Measurements from ENCODE around the gene CYP2W1. TPM values are rescaled to one million over a fixed set of nuclear protein-coding genes. Genes with fewer than 3 reads are reported as not detected.

CYP2W1 gene
- total RNA-seq, 3 donors from 2014 or later: 0.47 to 2.3 (median 2.1) TPM

DNA sequence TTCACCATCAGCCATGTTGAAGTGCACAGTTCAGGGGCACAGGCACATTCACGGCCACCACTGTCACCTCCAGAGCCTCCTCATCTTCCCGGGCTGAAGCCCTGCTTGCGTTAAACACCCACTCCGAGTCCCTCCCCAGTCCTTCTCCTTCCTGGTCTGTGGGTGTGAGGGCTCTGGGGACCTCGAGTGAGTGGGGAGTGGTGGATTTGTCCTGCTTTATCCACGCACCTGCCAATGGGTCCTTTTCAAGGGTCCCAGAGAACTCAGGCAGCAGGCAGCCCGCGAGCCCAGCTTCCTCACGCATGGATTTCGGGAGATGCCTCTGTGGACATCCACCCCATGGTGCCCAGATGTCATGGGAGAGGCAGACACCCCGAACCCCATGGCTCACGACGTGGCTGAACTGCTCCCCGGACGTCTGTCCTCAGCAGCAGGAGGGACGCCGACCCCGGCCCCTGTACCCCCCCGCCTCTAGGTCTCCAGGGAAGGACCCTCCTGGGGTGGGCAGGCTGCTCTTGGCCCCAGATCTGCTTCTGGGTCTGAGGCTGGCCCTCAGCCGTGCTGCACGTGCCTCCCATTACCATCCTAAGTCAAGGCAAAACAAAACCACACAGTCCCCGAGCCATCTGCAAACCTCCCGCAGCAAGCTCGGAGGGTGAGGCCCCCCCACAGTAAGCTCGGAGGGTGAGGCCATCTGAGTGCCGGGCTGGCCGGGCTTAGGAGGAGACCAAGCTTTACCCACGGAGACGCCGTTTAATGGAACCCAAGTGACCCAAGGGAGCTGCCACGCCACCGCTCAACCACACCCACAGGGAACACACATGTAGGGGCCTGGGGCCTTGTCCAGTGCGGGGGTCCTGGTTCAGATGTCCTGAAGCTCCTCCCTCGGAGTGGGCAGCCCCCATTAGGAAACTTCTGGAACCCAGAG lies 9.0 kb downstream of the CYP2W1 start:
- Histone ChIP-seq H3K36me3 (ENCODE audit: low read depth) (no peaks in the 10 kb centered on the region), H3K9me3 (no peaks in the 10 kb centered on the region), H3K4me3 (no peak overlapping the region), H3K4me1 (ENCODE audit: low read depth) (peaks cover 9% of the 10 kb centered on the region)
- no peak for ATAC-seq
- intact Hi-C loops (cut with DNase I, micrococcal nuclease): loop anchor here (5.0 to 10.0 kb wide), 2 partner anchors 75 to 183 kb away; no protein-coding TSS in a partner anchor
- TF ChIP-seq CTCF (IDR thresholded peaks at IDR 0.05): no peak
- no peak for DNase-seq

- H3K4me1 ChIP-seq (ENCODE audit: low read depth): peaks cover 9% of the 10 kb centered on the region
- ATAC-seq (peak; percentile 95), DNase-seq (peak; percentile 95 to 98 (median 97))
- TF ChIP-seq CTCF (IDR thresholded peaks at IDR 0.05): peak; percentile 99
- no peak overlapping the region for H3K4me3 ChIP-seq
- no peaks in the 10 kb centered on the region for H3K36me3 ChIP-seq (ENCODE audit: low read depth)
- H3K9me3 ChIP-seq: no peaks in the 10 kb centered on the region
- intact Hi-C loops (cut with DNase I, micrococcal nuclease): loop anchor here (5.0 to 10.0 kb wide), 2 partner anchors 74 to 182 kb away; no protein-coding TSS in a partner anchor
Measured at GRCh38 chr7:992709-993607, 10.0 kb downstream of the CYP2W1 start.

GRCh38 chr7:994592-995308 lies 11.8 kb downstream of the CYP2W1 start:
- no peak for ATAC-seq
- TF ChIP-seq CTCF (IDR thresholded peaks at IDR 0.05): no peak
- intact Hi-C loops (cut with DNase I, micrococcal nuclease): loop anchor here (2.0 to 10.0 kb wide), 3 partner anchors 72 to 180 kb away; no protein-coding TSS in a partner anchor
- peaks cover 4% of the 10 kb centered on the region for H3K4me1 ChIP-seq (ENCODE audit: low read depth)
- H3K4me3 ChIP-seq: no peak overlapping the region
- no peaks in the 10 kb centered on the region for H3K9me3 ChIP-seq
- no peak for DNase-seq
- H3K36me3 ChIP-seq (ENCODE audit: low read depth): no peaks in the 10 kb centered on the region

GRCh38 chr7:995571-995970 lies 12.6 kb downstream of the CYP2W1 start:
- no peak for DNase-seq
- no peak for ATAC-seq
- Histone ChIP-seq H3K4me3 (no peak overlapping the region), H3K9me3 (no peaks in the 10 kb centered on the region), H3K36me3 (ENCODE audit: low read depth) (no peaks in the 10 kb centered on the region), H3K4me1 (ENCODE audit: low read depth) (peaks cover 4% of the 10 kb centered on the region)
- intact Hi-C loops (cut with DNase I, micrococcal nuclease): loop anchor here in 1 of 2 donors (2.0 to 10.0 kb wide), 2 partner anchors 71 to 179 kb away; no protein-coding TSS in a partner anchor
- no peak for TF ChIP-seq CTCF (IDR thresholded peaks at IDR 0.05)
